IMR-90 (cell line): ENCODE data around the gene LGMN. TPM values are rescaled to one million over a fixed set of nuclear protein-coding genes. Genes with fewer than 3 reads are reported as not detected.

ENCODE experiments used
- ATAC-seq: fragments of 200-7000 bp; cut with Tn5 transposase; 2 replicates; pipeline ENCODE4 v1.9.1; 2020; ENCODE audit warnings: low read depth, mild to moderate bottlenecking, moderate library complexity
- BruUV-seq: library from RNA; stranded (reverse); fragments of 400-500 nt; replicated peaks from 2 replicates; lab custom pipeline; 2021; lab: Mats Ljungman, UMichigan
- CTCF ChIA-PET: fragments of 300-600 bp; formaldehyde crosslinking; extraction: SDS; loops from one replicate; lab custom pipeline; 2021; ENCODE audit warnings: antibody characterized with exemption; lab: Yijun Ruan, JAX
- POLR2A ChIA-PET: fragments of 300-600 bp; sonication (Branson Sonifier 250); formaldehyde crosslinking; loops from one replicate; lab custom pipeline; 2022; ENCODE audit warnings: antibody characterized with exemption; ENCODE audit not compliant: unreplicated experiment; lab: Charles Lee
- DNase-seq: peaks from one replicate; pipeline ENCODE4 v3.0.0; 2013
- H2AFZ ChIP-seq: replicated peaks from 2 replicates; pipeline ENCODE3; 2013; ENCODE audit warnings: low read length, mild to moderate bottlenecking; ENCODE audit not compliant: poor library complexity
- H2AK5ac ChIP-seq: 2 replicates; pipeline ENCODE4 v1.6.1; 2013; ENCODE audit warnings: low read depth, low read length, inconsistent platforms
- H2AK9ac ChIP-seq: replicated peaks from 2 replicates; pipeline ENCODE3; 2013; ENCODE audit warnings: mild to moderate bottlenecking, low read depth, low read length, moderate library complexity; ENCODE audit not compliant: poor library complexity
- H2BK120ac ChIP-seq: 2 replicates; pipeline ENCODE4 v1.6.1; 2013; ENCODE audit warnings: low read depth, low read length, inconsistent platforms
- H2BK15ac ChIP-seq: 3 replicates; pipeline ENCODE4 v1.6.1; 2013; ENCODE audit warnings: low read depth, low read length, inconsistent platforms
- H2BK20ac ChIP-seq: 2 replicates; pipeline ENCODE4 v1.6.1; 2013; ENCODE audit warnings: low read depth, mild to moderate bottlenecking, inconsistent platforms, low read length, moderate library complexity
- H2BK5ac ChIP-seq: 2 replicates; pipeline ENCODE4 v1.6.1; 2013; ENCODE audit warnings: mild to moderate bottlenecking, low read depth, low read length, inconsistent platforms; ENCODE audit not compliant: poor library complexity, severe bottlenecking
- H3K14ac ChIP-seq: replicated peaks from 2 replicates; pipeline ENCODE4 v1.6.1; 2013; ENCODE audit warnings: low read depth, low read length, inconsistent platforms
- H3K18ac ChIP-seq: 2 replicates; pipeline ENCODE4 v1.6.1; 2013; ENCODE audit warnings: low read depth, low read length, control low read depth
- H3K23ac ChIP-seq: 2 replicates; pipeline ENCODE4 v1.6.1; 2013; ENCODE audit warnings: low read depth, low read length, inconsistent platforms
- H3K27ac ChIP-seq: 2 replicates; pipeline ENCODE4 v1.5.1; 2013; ENCODE audit warnings: mild to moderate bottlenecking, control low read depth, low read length; ENCODE audit not compliant: insufficient read depth
- H3K27me3 ChIP-seq: 2 replicates; pipeline ENCODE4 v1.6.1; 2013; ENCODE audit warnings: low read length; ENCODE audit not compliant: control insufficient read depth, insufficient read depth
- H3K36me3 ChIP-seq: 2 replicates; pipeline ENCODE4 v1.6.1; 2013; ENCODE audit warnings: low read length, mixed read lengths; ENCODE audit not compliant: control insufficient read depth, insufficient read depth
- H3K4ac ChIP-seq: 2 replicates; pipeline ENCODE4 v1.6.1; 2013; ENCODE audit warnings: low read depth, low read length, inconsistent platforms
- H3K4me1 ChIP-seq: 2 replicates; pipeline ENCODE4 v1.6.1; 2013; ENCODE audit warnings: low read length, mixed read lengths; ENCODE audit not compliant: control insufficient read depth, insufficient read depth
- H3K4me2 ChIP-seq: 2 replicates; pipeline ENCODE4 v1.6.1; 2013; ENCODE audit warnings: low read depth, mild to moderate bottlenecking, control low read depth, low read length, moderate library complexity
- H3K4me3 ChIP-seq: 2 replicates; pipeline ENCODE4 v1.5.1; 2013; ENCODE audit warnings: low read depth, mild to moderate bottlenecking, control low read depth, low read length, moderate library complexity; ENCODE audit not compliant: insufficient read depth
- H3K56ac ChIP-seq: 2 replicates; pipeline ENCODE4 v1.6.1; 2013; ENCODE audit warnings: low read length, inconsistent platforms; ENCODE audit not compliant: insufficient read depth; ENCODE audit errors: extremely low read depth
- H3K79me1 ChIP-seq, 2 experiments: 2 replicates each; pipeline ENCODE4 v1.6.1; 2013; ENCODE audit warnings: low read length in 2 of 2, inconsistent platforms in 1 of 2, low read depth in 1 of 2
- H3K9ac ChIP-seq: 2 replicates; pipeline ENCODE4 v1.6.1; 2013; ENCODE audit warnings: low read depth, low read length, control low read depth
- H3K9me1 ChIP-seq: 2 replicates; pipeline ENCODE4 v1.6.1; 2013; ENCODE audit warnings: low read length, inconsistent platforms; ENCODE audit not compliant: insufficient read depth
- H3K9me3 ChIP-seq: 2 replicates; pipeline ENCODE4 v1.6.1; 2013; ENCODE audit warnings: low read length; ENCODE audit not compliant: control insufficient read depth, insufficient read depth
- H4K20me1 ChIP-seq: 2 replicates; pipeline ENCODE4 v1.6.1; 2013; ENCODE audit warnings: low read length, inconsistent platforms; ENCODE audit not compliant: insufficient read depth
- H4K5ac ChIP-seq: 2 replicates; pipeline ENCODE4 v1.6.1; 2013; ENCODE audit warnings: mild to moderate bottlenecking, low read depth, low read length, control low read depth
- H4K8ac ChIP-seq, 2 experiments: 2 replicates each; pipeline ENCODE4 v1.6.1; 2013; ENCODE audit warnings: low read depth in 2 of 2, low read length in 2 of 2, control low read depth in 1 of 2, inconsistent platforms in 1 of 2
- H4K91ac ChIP-seq: 2 replicates; pipeline ENCODE4 v1.6.1; 2013; ENCODE audit warnings: low read depth, low read length, inconsistent platforms; ENCODE audit not compliant: insufficient read depth
- MXI1 ChIP-seq: IDR thresholded peaks from 2 replicates; pipeline ENCODE4 v1.6.1; 2012; ENCODE audit warnings: low read depth, mild to moderate bottlenecking, low read length, moderate library complexity, borderline replicate concordance
- RAD21 ChIP-seq: IDR thresholded peaks from 2 replicates; pipeline ENCODE4 v1.6.1; 2012; ENCODE audit warnings: low read length, improper control_type of control experiment
- RCOR1 ChIP-seq: IDR thresholded peaks from 2 replicates; pipeline ENCODE4 v1.6.1; 2012; ENCODE audit warnings: mild to moderate bottlenecking, low read length, improper control_type of control experiment; ENCODE audit not compliant: insufficient replicate concordance
- WGBS, 2 experiments: methylation state at CpG; one replicate each; pipeline versions ENCODE4 v1.1.5 to v1.1.7; 2013; ENCODE audit warnings: missing lambda C conversion rate in 2 of 2; ENCODE audit not compliant: insufficient read length in 1 of 2; ENCODE audit errors: extremely low coverage in 2 of 2; 5-methylcytosine and 5-hydroxymethylcytosine counted together
- dilution Hi-C: fragments of 300-500 bp; cut with HindIII; formaldehyde crosslinking; loops from one replicate; pipeline ENCODE4 v1.14.3; 2018; ENCODE audit warnings: low sequenced_read_pairs; ENCODE audit not compliant: unreplicated experiment
- in situ Hi-C: fragments of 300-500 bp; cut with MboI; formaldehyde crosslinking; loops from 3 replicates; pipeline ENCODE4 v1.14.3; 2019; ENCODE audit warnings: low sequenced_read_pairs, inconsistent platforms, mixed read lengths
- intact Hi-C: fragments of 100-400 bp; cut with micrococcal nuclease; formaldehyde crosslinking; loops from 2 replicates; pipeline ENCODE4 v1.10.0; 2022
- polyA plus RNA-seq, 3 experiments: library from polyadenylated mRNA; depleted of rRNA; stranded (reverse); fragments of >200 nt; gene quantifications; 2 replicates each; pipeline ENCODE4 v1.2.3, GENCODE V29; 2012; ENCODE audit warnings: low replicate concordance in 1 of 3
- total RNA-seq: library from RNA; depleted of rRNA; stranded (reverse); fragments of >200 nt; gene quantifications from 2 replicates; pipeline ENCODE4 v1.2.3, GENCODE V29; 2012
- TF ChIP-seq, protein P1 (sequence below): fragments of 150-350 bp; IDR thresholded peaks from 2 replicates; pipeline ENCODE4 v1.6.1; 2017; ENCODE audit warnings: mild to moderate bottlenecking, antibody characterized with exemption, low read length, low read depth

The LGMN gene
- total and polyA plus RNA-seq, 2 of the 4 experiments (the other 2 are of a cell fraction), result 19.2 to 39.3 TPM

DNA sequence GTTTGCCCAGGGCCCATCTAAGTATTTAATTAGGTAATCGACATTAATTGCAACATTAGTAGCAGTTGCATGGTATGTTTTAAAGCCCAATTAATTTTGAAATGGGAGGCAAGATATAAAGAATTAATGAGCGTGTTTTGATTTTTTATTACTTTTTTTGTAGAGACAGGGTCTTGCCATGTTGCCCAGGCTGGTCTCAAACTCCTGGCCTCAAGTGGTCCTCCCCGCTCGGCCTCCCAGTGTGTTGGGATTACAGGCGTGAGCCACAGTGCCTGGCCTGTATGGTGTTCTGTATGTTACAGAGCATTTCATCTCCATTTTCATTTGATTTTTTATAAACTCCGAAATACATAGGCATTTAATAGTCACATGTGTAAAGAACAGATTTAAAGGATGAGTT lies 46.5 kb upstream of the LGMN start:
- dilution Hi-C loops, result no loop called here
- Histone ChIP-seq H2BK15ac (no peak overlapping the region), H3K56ac (peak overlapping the region; percentile 88; the same call in 1 of the 2 replicates), H4K5ac (peak overlapping the region; percentile 93), H3K36me3 (peaks cover 16% of the 10 kb centered on the region), H3K79me1 (peaks cover under 1 to 34% of the 10 kb centered on the region in 2 experiments), H2BK5ac (peak overlapping the region; percentile 61), H3K9me3 (no peaks in the 10 kb centered on the region; the same call in 1 of the 2 replicates), H3K4me2 (peak overlapping the region; percentile 99), H4K91ac (peak overlapping the region; percentile 92), H2AFZ (peak overlapping the region; percentile 98), H2AK9ac (peak overlapping the region; percentile 100), H3K14ac (peak overlapping the region; percentile 96), H3K4me1 (peaks cover 2% of the 10 kb centered on the region; the same call in 1 of the 2 replicates), H3K27ac (peak overlapping the region; percentile 88), H3K9me1 (no peaks in the 10 kb centered on the region), H4K20me1 (peaks cover 7% of the 10 kb centered on the region; the same call in 1 of the 2 replicates), H3K18ac (peak overlapping the region; percentile 76), H3K4me3 (peak overlapping the region; percentile 85), H2AK5ac (peak overlapping the region; percentile 97), H2BK20ac (no peak overlapping the region), H3K4ac (peak overlapping the region; percentile 98), H4K8ac (peak overlapping the region; percentile 85 to 97), H2BK120ac (0 out of 2 replicates have a peak overlapping the region, but pooled peaks have one; percentile 41), H3K9ac (peak overlapping the region; percentile 98), H3K23ac (peak overlapping the region; percentile 98), H3K27me3 (no peaks in the 10 kb centered on the region)
- ATAC-seq, result no peak
- TF ChIP-seq, protein P1, sequence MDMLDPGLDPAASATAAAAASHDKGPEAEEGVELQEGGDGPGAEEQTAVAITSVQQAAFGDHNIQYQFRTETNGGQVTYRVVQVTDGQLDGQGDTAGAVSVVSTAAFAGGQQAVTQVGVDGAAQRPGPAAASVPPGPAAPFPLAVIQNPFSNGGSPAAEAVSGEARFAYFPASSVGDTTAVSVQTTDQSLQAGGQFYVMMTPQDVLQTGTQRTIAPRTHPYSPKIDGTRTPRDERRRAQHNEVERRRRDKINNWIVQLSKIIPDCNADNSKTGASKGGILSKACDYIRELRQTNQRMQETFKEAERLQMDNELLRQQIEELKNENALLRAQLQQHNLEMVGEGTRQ, result no peak
- no peak for TF ChIP-seq RCOR1
- TF ChIP-seq RAD21, result no peak
- TF ChIP-seq MXI1, result no peak
- in situ Hi-C loops, result loop anchor here (10.0 kb wide), 1 partner anchor 670 kb away; the partner anchor contains the start of genes CPSF2 and NDUFB1
- no peak for DNase-seq
- WGBS, 2 experiments, result no CpG with 5 or more reads among the region's 6 CpGs
- ChIA-PET CTCF (interaction anchor here (0.6 kb wide), 1 partner anchor 10 kb away, joined by 3 read pairs; no protein-coding TSS in a partner anchor), POLR2A (no interaction called here)
- TSS peak; percentile 41 for BruUV-seq
- intact Hi-C loops, result no loop called here
